Measurements from ENCODE around the gene RBM33. TPM values are rescaled to one million over a fixed set of nuclear protein-coding genes. Genes with fewer than 3 reads are reported as not detected.

RBM33 gene
- total and polyA plus RNA-seq, 2 of the 8 experiments (the other 6 are each of a cell fraction or from before 2014, with no cell fraction given) = 16.5 to 64.6 TPM

DNA sequence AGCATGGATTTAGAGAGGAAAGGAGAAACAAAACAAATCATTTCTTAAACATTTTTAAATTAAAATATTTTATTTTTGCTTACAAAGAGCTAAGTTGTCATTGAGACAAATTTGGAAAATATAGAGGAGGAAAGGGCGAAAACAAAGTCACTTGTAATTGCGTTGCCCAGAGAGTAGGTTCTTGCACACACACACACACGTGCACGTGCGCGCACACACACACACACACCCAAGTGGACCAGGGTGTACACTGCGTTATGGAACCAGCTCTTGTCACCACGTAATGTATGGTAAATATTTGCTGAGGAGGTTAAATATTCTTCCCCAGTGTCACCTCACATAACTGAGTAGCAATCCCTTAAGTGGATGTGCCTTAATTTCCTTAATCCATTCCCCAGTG lies 146.2 kb downstream of the RBM33 start (continued):
- TF ChIP-seq, protein P1, sequence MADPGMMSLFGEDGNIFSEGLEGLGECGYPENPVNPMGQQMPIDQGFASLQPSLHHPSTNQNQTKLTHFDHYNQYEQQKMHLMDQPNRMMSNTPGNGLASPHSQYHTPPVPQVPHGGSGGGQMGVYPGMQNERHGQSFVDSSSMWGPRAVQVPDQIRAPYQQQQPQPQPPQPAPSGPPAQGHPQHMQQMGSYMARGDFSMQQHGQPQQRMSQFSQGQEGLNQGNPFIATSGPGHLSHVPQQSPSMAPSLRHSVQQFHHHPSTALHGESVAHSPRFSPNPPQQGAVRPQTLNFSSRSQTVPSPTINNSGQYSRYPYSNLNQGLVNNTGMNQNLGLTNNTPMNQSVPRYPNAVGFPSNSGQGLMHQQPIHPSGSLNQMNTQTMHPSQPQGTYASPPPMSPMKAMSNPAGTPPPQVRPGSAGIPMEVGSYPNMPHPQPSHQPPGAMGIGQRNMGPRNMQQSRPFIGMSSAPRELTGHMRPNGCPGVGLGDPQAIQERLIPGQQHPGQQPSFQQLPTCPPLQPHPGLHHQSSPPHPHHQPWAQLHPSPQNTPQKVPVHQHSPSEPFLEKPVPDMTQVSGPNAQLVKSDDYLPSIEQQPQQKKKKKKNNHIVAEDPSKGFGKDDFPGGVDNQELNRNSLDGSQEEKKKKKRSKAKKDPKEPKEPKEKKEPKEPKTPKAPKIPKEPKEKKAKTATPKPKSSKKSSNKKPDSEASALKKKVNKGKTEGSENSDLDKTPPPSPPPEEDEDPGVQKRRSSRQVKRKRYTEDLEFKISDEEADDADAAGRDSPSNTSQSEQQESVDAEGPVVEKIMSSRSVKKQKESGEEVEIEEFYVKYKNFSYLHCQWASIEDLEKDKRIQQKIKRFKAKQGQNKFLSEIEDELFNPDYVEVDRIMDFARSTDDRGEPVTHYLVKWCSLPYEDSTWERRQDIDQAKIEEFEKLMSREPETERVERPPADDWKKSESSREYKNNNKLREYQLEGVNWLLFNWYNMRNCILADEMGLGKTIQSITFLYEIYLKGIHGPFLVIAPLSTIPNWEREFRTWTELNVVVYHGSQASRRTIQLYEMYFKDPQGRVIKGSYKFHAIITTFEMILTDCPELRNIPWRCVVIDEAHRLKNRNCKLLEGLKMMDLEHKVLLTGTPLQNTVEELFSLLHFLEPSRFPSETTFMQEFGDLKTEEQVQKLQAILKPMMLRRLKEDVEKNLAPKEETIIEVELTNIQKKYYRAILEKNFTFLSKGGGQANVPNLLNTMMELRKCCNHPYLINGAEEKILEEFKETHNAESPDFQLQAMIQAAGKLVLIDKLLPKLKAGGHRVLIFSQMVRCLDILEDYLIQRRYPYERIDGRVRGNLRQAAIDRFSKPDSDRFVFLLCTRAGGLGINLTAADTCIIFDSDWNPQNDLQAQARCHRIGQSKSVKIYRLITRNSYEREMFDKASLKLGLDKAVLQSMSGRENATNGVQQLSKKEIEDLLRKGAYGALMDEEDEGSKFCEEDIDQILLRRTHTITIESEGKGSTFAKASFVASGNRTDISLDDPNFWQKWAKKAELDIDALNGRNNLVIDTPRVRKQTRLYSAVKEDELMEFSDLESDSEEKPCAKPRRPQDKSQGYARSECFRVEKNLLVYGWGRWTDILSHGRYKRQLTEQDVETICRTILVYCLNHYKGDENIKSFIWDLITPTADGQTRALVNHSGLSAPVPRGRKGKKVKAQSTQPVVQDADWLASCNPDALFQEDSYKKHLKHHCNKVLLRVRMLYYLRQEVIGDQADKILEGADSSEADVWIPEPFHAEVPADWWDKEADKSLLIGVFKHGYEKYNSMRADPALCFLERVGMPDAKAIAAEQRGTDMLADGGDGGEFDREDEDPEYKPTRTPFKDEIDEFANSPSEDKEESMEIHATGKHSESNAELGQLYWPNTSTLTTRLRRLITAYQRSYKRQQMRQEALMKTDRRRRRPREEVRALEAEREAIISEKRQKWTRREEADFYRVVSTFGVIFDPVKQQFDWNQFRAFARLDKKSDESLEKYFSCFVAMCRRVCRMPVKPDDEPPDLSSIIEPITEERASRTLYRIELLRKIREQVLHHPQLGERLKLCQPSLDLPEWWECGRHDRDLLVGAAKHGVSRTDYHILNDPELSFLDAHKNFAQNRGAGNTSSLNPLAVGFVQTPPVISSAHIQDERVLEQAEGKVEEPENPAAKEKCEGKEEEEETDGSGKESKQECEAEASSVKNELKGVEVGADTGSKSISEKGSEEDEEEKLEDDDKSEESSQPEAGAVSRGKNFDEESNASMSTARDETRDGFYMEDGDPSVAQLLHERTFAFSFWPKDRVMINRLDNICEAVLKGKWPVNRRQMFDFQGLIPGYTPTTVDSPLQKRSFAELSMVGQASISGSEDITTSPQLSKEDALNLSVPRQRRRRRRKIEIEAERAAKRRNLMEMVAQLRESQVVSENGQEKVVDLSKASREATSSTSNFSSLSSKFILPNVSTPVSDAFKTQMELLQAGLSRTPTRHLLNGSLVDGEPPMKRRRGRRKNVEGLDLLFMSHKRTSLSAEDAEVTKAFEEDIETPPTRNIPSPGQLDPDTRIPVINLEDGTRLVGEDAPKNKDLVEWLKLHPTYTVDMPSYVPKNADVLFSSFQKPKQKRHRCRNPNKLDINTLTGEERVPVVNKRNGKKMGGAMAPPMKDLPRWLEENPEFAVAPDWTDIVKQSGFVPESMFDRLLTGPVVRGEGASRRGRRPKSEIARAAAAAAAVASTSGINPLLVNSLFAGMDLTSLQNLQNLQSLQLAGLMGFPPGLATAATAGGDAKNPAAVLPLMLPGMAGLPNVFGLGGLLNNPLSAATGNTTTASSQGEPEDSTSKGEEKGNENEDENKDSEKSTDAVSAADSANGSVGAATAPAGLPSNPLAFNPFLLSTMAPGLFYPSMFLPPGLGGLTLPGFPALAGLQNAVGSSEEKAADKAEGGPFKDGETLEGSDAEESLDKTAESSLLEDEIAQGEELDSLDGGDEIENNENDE (IDR thresholded peaks at IDR 0.05; ENCODE audit: insufficient replicate concordance, low read length) = no peak
- TF ChIP-seq MAFK (IDR thresholded peaks at IDR 0.05; ENCODE audit: low read depth, low read length) = no peak
- TF ChIP-seq CBX8 (IDR thresholded peaks at IDR 0.05; ENCODE audit: borderline replicate concordance, low read depth, low read length) = no peak
- TF ChIP-seq CTBP2 (IDR thresholded peaks at IDR 0.05; ENCODE audit: borderline replicate concordance, insufficient read depth, insufficient read length, low read length) = no peak
